OCI-LY1 (cell line): Measurements from ENCODE around the gene VIT.
A peak's percentile ranks its signal among the peaks of the same experiment; 100 is the strongest.

ENCODE experiments used
- H2AFZ ChIP-seq: fragments of 200-600 bp; sonication (generic), shearing (Covaris generic); 2 replicates; pipeline ENCODE4 v1.6.0; 2014; ENCODE audit warnings: antibody characterized with exemption, mild to moderate bottlenecking, low read length
- H3F3A ChIP-seq: fragments of 200-600 bp; sonication (generic), shearing (Covaris generic); 2 replicates; pipeline ENCODE4 v1.6.0; 2014; ENCODE audit warnings: mild to moderate bottlenecking, antibody characterized with exemption, low read length, moderate library complexity; ENCODE audit not compliant: insufficient read depth
- H3K27ac ChIP-seq: fragments of 200-600 bp; sonication (generic); 2 replicates; pipeline ENCODE4 v1.5.1; 2014; ENCODE audit warnings: low read length, mixed run types, mild to moderate bottlenecking, low read depth; ENCODE audit not compliant: poor library complexity, severe bottlenecking
- H3K27me3 ChIP-seq: fragments of 200-600 bp; sonication (generic); 2 replicates; pipeline ENCODE4 v1.6.0; 2014; ENCODE audit warnings: antibody characterized with exemption, mild to moderate bottlenecking, low read length, moderate library complexity; ENCODE audit not compliant: insufficient read depth
- H3K36me3 ChIP-seq: fragments of 200-600 bp; sonication (generic); 2 replicates; pipeline ENCODE4 v1.6.1; 2014; ENCODE audit warnings: mild to moderate bottlenecking, antibody characterized with exemption, low read length, moderate library complexity, mixed read lengths; ENCODE audit not compliant: insufficient read depth
- H3K4me1 ChIP-seq: fragments of 200-600 bp; sonication (generic); 2 replicates; pipeline ENCODE4 v1.5.1; 2014; ENCODE audit warnings: mild to moderate bottlenecking, low read length, moderate library complexity; ENCODE audit not compliant: insufficient read depth, severe bottlenecking
- H3K4me2 ChIP-seq: fragments of 200-600 bp; sonication (generic), shearing (Covaris generic); 2 replicates; pipeline ENCODE4 v1.6.1; 2014; ENCODE audit warnings: low read length
- H3K4me3 ChIP-seq: fragments of 200-600 bp; sonication (generic); 2 replicates; pipeline ENCODE4 v1.5.1; 2014; ENCODE audit warnings: low read length, low read depth, mild to moderate bottlenecking, mixed read lengths; ENCODE audit not compliant: poor library complexity, severe bottlenecking
- H3K79me2 ChIP-seq: fragments of 200-600 bp; shearing (Covaris generic); 2 replicates; pipeline ENCODE4 v1.6.1; 2016; ENCODE audit warnings: mixed run types, low read length, mixed read lengths; ENCODE audit not compliant: insufficient read depth
- H3K9ac ChIP-seq: fragments of 200-600 bp; sonication (generic), shearing (Covaris generic); 2 replicates; pipeline ENCODE4 v1.6.1; 2014; ENCODE audit warnings: mild to moderate bottlenecking, low read length, mixed read lengths
- H3K9me2 ChIP-seq: fragments of 200-600 bp; sonication (generic), shearing (Covaris generic); 2 replicates; pipeline ENCODE4 v1.6.1; 2014; ENCODE audit warnings: low read depth, mild to moderate bottlenecking, low read length, mixed read lengths
- H3K9me3 ChIP-seq: fragments of 200-600 bp; shearing (Covaris generic); 2 replicates; pipeline ENCODE4 v1.6.1; 2014; ENCODE audit warnings: low read length, mixed read lengths
- H4K20me1 ChIP-seq: fragments of 200-600 bp; sonication (generic), shearing (Covaris generic); 2 replicates; pipeline ENCODE4 v1.6.0; 2016; ENCODE audit warnings: mild to moderate bottlenecking, low read length; ENCODE audit not compliant: insufficient read depth
- EZH2 ChIP-seq: fragments of 200-600 bp; sonication (generic), shearing (Covaris generic); IDR thresholded peaks from 2 replicates; pipeline ENCODE4 v1.8.0; 2017; ENCODE audit warnings: borderline replicate concordance, mixed run types, mild to moderate bottlenecking, antibody characterized with exemption, low read length, moderate library complexity, mixed read lengths
- TF ChIP-seq, protein P1 (sequence below): fragments of 200-600 bp; sonication (generic), shearing (Covaris generic); IDR thresholded peaks from 2 replicates; pipeline ENCODE4 v1.5.1; 2017; ENCODE audit warnings: mild to moderate bottlenecking, antibody characterized with exemption, low read length, moderate library complexity, mixed read lengths

The VIT gene

GRCh38 chr2:36777788-36778187 is 81.3 kb downstream of the VIT start:
- Histone ChIP-seq H3K4me2 (no peak overlapping the region), H2AFZ (no peak overlapping the region), H3K9me3 (no peaks in the 10 kb centered on the region), H3K27me3 (no peaks in the 10 kb centered on the region; the same call in 1 of the 2 replicates), H3F3A (no peaks in the 10 kb centered on the region), H4K20me1 (no peaks in the 10 kb centered on the region), H3K79me2 (no peaks in the 10 kb centered on the region), H3K4me3 (no peak overlapping the region), H3K9ac (no peak overlapping the region), H3K27ac (no peak overlapping the region), H3K36me3 (no peaks in the 10 kb centered on the region), H3K9me2 (no peaks in the 10 kb centered on the region), H3K4me1 (no peaks in the 10 kb centered on the region)
- TF ChIP-seq, protein P1, sequence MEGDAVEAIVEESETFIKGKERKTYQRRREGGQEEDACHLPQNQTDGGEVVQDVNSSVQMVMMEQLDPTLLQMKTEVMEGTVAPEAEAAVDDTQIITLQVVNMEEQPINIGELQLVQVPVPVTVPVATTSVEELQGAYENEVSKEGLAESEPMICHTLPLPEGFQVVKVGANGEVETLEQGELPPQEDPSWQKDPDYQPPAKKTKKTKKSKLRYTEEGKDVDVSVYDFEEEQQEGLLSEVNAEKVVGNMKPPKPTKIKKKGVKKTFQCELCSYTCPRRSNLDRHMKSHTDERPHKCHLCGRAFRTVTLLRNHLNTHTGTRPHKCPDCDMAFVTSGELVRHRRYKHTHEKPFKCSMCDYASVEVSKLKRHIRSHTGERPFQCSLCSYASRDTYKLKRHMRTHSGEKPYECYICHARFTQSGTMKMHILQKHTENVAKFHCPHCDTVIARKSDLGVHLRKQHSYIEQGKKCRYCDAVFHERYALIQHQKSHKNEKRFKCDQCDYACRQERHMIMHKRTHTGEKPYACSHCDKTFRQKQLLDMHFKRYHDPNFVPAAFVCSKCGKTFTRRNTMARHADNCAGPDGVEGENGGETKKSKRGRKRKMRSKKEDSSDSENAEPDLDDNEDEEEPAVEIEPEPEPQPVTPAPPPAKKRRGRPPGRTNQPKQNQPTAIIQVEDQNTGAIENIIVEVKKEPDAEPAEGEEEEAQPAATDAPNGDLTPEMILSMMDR: no peak
- no peak for TF ChIP-seq EZH2

DNA sequence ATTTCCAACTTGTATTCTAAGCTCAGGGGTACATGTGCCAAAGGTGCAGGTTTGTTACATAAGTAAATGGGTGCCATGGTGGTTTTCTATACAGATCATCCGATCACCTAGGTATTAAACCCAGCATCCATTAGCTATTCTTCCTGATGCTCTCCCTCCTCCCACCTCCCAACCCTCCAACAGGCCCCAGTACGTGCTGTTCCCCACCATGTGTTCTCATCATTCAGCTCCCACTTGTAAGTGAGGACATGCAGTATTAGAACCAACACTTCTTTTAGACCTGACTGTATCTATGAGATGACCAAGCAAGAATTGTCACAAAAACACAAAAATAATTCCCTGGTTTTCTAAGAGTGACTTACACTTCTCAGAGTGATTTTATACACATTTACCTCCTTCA is 83.0 kb downstream of the VIT start:
- no peaks in the 10 kb centered on the region for H3F3A ChIP-seq
- no peak overlapping the region for H3K27ac ChIP-seq
- H3K79me2 ChIP-seq: no peaks in the 10 kb centered on the region
- H3K9ac ChIP-seq: no peak overlapping the region
- H3K36me3 ChIP-seq: no peaks in the 10 kb centered on the region
- H3K4me3 ChIP-seq: no peak overlapping the region
- H3K4me2 ChIP-seq: no peak overlapping the region
- no peaks in the 10 kb centered on the region for H3K4me1 ChIP-seq
- no peaks in the 10 kb centered on the region for H3K9me2 ChIP-seq
- no peaks in the 10 kb centered on the region; the same call in 1 of the 2 replicates for H3K27me3 ChIP-seq
- H3K9me3 ChIP-seq: no peaks in the 10 kb centered on the region
- TF ChIP-seq, protein P1: no peak
- no peak for TF ChIP-seq EZH2
- no peaks in the 10 kb centered on the region for H4K20me1 ChIP-seq
- no peak overlapping the region for H2AFZ ChIP-seq

DNA sequence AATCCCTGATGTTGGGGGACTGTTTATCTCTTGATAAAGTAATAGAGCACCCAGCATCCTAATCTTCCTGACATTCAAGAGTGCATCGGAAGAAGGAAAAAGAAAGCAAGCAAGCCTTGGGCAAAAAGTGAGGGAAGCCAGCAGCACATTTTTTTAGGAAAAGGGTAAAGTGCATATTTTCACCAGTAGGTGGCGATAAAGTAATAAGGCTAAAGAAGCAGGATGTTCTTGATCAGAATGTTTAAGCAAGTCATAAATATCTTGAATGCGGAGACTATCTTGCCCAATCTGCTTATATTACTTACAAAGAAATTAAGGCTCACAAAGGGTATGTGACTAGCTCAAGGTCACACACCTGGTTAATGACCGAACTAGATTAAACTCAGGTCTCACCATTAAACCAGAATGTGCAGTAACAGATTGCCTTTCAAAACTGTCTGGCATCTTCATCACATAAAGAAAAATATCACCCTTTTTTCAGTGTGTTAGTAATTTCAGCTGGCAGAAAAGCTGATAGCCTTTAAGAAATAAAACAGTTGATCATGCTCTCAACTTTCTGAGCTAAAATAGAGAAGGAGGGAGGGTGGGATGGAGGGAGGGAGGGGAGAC is 83.8 kb downstream of the VIT start:
- H2AFZ ChIP-seq: no peak overlapping the region
- no peak overlapping the region for H3K4me3 ChIP-seq
- H3K9ac ChIP-seq: no peak overlapping the region
- no peaks in the 10 kb centered on the region for H3K9me2 ChIP-seq
- H3K79me2 ChIP-seq: no peaks in the 10 kb centered on the region
- no peaks in the 10 kb centered on the region; the same call in 1 of the 2 replicates for H3K27me3 ChIP-seq
- H3K9me3 ChIP-seq: no peaks in the 10 kb centered on the region
- no peak overlapping the region for H3K27ac ChIP-seq
- TF ChIP-seq EZH2: no peak
- TF ChIP-seq, protein P1: peak; percentile 86
- H3K4me1 ChIP-seq: no peaks in the 10 kb centered on the region
- no peak overlapping the region for H3K4me2 ChIP-seq
- H3K36me3 ChIP-seq: no peaks in the 10 kb centered on the region
- no peaks in the 10 kb centered on the region for H4K20me1 ChIP-seq
- H3F3A ChIP-seq: no peaks in the 10 kb centered on the region
